GM12891 (cell line): ENCODE results near the gene U2AF2.

ENCODE experiments used
- POLR2A ChIP-seq: IDR thresholded peaks from 2 replicates; pipeline ENCODE4 v1.6.1; 2011; ENCODE audit warnings: low read depth, low read length, control low read depth
- TAF1 ChIP-seq: IDR thresholded peaks from 2 replicates; pipeline ENCODE4 v1.6.1; 2011; ENCODE audit warnings: low read depth, low read length, control low read depth

- TF ChIP-seq POLR2A: no peak
- no peak for TF ChIP-seq TAF1
These were observed 17.6 kb downstream of the U2AF2 start for GRCh38 chr19:55672418-55672817.
